ENCODE data around the gene PCDH12. TPM values are rescaled to one million over a fixed set of nuclear protein-coding genes. Genes with fewer than 3 reads are reported as not detected.

PCDH12 gene
- total RNA-seq, 2 donors from 2014 or later, result not detected

- DNase-seq, result no peak
- H3K27ac ChIP-seq (ENCODE audit: low read depth, low read length), result no peak overlapping the region
- WGBS, 2 experiments (ENCODE audit: insufficient coverage in 1 of 2, insufficient read length in 1 of 2), result 69 to 83% methylated on average over 2 to 6 of the region's 6 CpGs
Measured at GRCh38 chr5:141940695-141941271, 17.2 kb downstream of the PCDH12 start.

DNA sequence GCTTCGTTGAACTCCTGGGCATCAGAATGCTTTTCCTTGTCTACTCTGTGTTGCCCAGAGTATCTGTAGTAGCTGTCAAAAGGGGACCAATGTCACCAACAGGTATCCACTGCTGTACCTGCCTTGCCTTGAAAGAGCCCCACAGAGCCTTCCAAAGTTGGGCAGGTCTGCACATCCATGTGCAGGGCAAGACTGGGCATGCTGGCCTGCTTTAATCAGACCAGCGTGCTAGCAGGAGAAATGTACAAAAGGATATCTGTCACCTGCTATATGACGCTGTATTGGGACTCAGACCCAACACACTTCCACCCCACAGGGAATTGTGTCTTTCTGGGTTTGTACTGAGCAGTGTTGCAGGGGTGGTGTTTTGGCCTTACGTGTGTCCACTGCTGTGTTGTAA, 22.5 kb downstream of the PCDH12 start:
- Histone ChIP-seq H3K9ac (ENCODE audit: extremely low read depth, low read length, poor library complexity, severe bottlenecking) (no peak overlapping the region), H3K36me3 (ENCODE audit: control insufficient read depth, insufficient read depth, low read length) (peaks cover 65% of the 10 kb centered on the region), H3K9me3 (ENCODE audit: control insufficient read depth, low read length) (no peaks in the 10 kb centered on the region), H3K4me1 (ENCODE audit: control insufficient read depth, insufficient read depth, low read length) (peaks cover 6% of the 10 kb centered on the region), H3K4me3 (ENCODE audit: low read length) (no peak overlapping the region), H3K27me3 (ENCODE audit: control insufficient read depth, insufficient read depth, low read length, poor library complexity, severe bottlenecking) (no peaks in the 10 kb centered on the region), H3K27ac (ENCODE audit: low read depth, low read length) (no peak overlapping the region)
- DNase-seq, result no peak
- no peaks in the 10 kb centered on the region for H3K27me3 Mint-ChIP-seq (ENCODE audit: insufficient read depth)
- no peak overlapping the region for H3K4me3 Mint-ChIP-seq
- peak overlapping the region; percentile 3 for H3K27ac Mint-ChIP-seq
- H3K36me3 Mint-ChIP-seq (ENCODE audit: low read depth), result peaks cover 62% of the 10 kb centered on the region
- H3K4me1 Mint-ChIP-seq, result peaks cover 9% of the 10 kb centered on the region
- WGBS, 2 experiments (ENCODE audit: insufficient coverage in 1 of 2, insufficient read length in 1 of 2), result 92 to 100% methylated on average over 1 to 4 of the region's 4 CpGs
- H3K9me3 Mint-ChIP-seq, result no peaks in the 10 kb centered on the region
- TF ChIP-seq, protein P1, sequence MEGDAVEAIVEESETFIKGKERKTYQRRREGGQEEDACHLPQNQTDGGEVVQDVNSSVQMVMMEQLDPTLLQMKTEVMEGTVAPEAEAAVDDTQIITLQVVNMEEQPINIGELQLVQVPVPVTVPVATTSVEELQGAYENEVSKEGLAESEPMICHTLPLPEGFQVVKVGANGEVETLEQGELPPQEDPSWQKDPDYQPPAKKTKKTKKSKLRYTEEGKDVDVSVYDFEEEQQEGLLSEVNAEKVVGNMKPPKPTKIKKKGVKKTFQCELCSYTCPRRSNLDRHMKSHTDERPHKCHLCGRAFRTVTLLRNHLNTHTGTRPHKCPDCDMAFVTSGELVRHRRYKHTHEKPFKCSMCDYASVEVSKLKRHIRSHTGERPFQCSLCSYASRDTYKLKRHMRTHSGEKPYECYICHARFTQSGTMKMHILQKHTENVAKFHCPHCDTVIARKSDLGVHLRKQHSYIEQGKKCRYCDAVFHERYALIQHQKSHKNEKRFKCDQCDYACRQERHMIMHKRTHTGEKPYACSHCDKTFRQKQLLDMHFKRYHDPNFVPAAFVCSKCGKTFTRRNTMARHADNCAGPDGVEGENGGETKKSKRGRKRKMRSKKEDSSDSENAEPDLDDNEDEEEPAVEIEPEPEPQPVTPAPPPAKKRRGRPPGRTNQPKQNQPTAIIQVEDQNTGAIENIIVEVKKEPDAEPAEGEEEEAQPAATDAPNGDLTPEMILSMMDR (conservative IDR thresholded peaks at IDR 0.05), result no peak

More at GRCh38 chr5:141940695-141941271, 17.2 kb downstream of the PCDH12 start:
- no peaks in the 10 kb centered on the region for H3K27me3 ChIP-seq (ENCODE audit: control insufficient read depth, insufficient read depth, low read length, poor library complexity, severe bottlenecking)
- no peaks in the 10 kb centered on the region for H3K9me3 Mint-ChIP-seq
- no peaks in the 10 kb centered on the region for H3K4me1 ChIP-seq (ENCODE audit: control insufficient read depth, insufficient read depth, low read length)
- H3K36me3 ChIP-seq (ENCODE audit: control insufficient read depth, insufficient read depth, low read length), result peaks cover 32% of the 10 kb centered on the region
- no peak overlapping the region for H3K9ac ChIP-seq (ENCODE audit: extremely low read depth, low read length, poor library complexity, severe bottlenecking)
- TF ChIP-seq, protein P1 (conservative IDR thresholded peaks at IDR 0.05), result peak; percentile 31
- H3K9me3 ChIP-seq (ENCODE audit: control insufficient read depth, low read length), result no peaks in the 10 kb centered on the region
- no peak overlapping the region for H3K4me3 ChIP-seq (ENCODE audit: low read length)
- H3K4me1 Mint-ChIP-seq, result peaks cover 4% of the 10 kb centered on the region
- peaks cover 25% of the 10 kb centered on the region for H3K36me3 Mint-ChIP-seq (ENCODE audit: low read depth)
- H3K4me3 Mint-ChIP-seq, result no peak overlapping the region
- peak overlapping the region; percentile 42 for H3K27ac Mint-ChIP-seq
- H3K27me3 Mint-ChIP-seq (ENCODE audit: insufficient read depth), result peaks cover 3% of the 10 kb centered on the region

DNA sequence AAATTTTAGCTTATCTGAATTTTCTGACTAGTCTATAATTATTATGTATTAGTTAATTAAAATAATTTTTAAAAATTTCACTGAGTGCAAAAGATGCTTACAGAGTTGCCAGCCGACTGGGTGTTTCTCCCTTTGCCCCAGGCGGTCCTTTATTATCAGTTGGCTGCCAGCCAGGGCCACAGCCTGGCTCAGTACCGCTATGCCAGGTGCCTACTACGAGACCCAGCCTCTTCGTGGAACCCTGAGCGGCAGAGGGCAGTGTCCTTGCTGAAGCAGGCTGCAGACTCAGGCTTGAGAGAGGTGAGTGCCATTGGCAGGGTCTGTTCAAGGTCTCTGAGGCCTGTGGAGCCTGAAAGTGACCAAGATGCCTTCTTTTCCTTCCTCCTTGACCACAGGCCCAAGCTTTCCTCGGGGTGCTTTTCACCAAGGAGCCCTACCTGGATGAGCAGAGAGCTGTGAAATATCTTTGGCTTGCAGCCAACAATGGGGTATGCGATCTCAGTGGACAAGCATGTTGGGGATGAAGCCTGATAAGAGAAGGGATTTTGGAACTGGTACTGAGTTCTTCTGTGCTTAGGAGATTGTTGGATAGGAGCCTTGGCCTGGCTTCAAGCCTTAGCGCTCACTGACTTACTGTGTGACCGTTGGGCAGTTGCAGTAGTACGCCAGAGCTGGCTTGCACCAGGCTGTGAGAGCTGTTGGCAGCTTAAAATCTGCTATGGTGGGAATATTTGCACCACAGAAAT, 23.7 kb downstream of the PCDH12 start:
- no peak overlapping the region for H3K27ac ChIP-seq (ENCODE audit: low read depth, low read length)
- H3K4me1 ChIP-seq (ENCODE audit: control insufficient read depth, insufficient read depth, low read length), result peaks cover 8% of the 10 kb centered on the region
- H3K9me3 ChIP-seq (ENCODE audit: control insufficient read depth, low read length), result no peaks in the 10 kb centered on the region
- no peaks in the 10 kb centered on the region for H3K27me3 Mint-ChIP-seq (ENCODE audit: insufficient read depth)
- H3K27ac Mint-ChIP-seq, result no peak overlapping the region
- no peaks in the 10 kb centered on the region for H3K9me3 Mint-ChIP-seq
- no peak for DNase-seq
- H3K4me3 ChIP-seq (ENCODE audit: low read length), result no peak overlapping the region
- H3K36me3 ChIP-seq (ENCODE audit: control insufficient read depth, insufficient read depth, low read length), result peaks cover 72% of the 10 kb centered on the region
- TF ChIP-seq, protein P1 (conservative IDR thresholded peaks at IDR 0.05), result no peak
- H3K4me1 Mint-ChIP-seq, result peaks cover 9% of the 10 kb centered on the region
- no peak overlapping the region for H3K4me3 Mint-ChIP-seq
- H3K27me3 ChIP-seq (ENCODE audit: control insufficient read depth, insufficient read depth, low read length, poor library complexity, severe bottlenecking), result no peaks in the 10 kb centered on the region
- H3K9ac ChIP-seq (ENCODE audit: extremely low read depth, low read length, poor library complexity, severe bottlenecking), result no peak overlapping the region
- peaks cover 64% of the 10 kb centered on the region for H3K36me3 Mint-ChIP-seq (ENCODE audit: low read depth)
- 93 to 96% methylated on average over 10 to 11 of the region's 11 CpGs for WGBS, 2 experiments (ENCODE audit: insufficient coverage in 1 of 2, insufficient read length in 1 of 2)
